Activated CD4-positive, alpha-beta T cell treated with anti-CD3 and anti-CD28 coated beads, Interleukin-2, amount 10 ng/mL, durations not matched to agents 24 days and 14 days (primary cell): ENCODE measurements around the gene SELENOS. TPM values are rescaled to one million over a fixed set of nuclear protein-coding genes. Genes with fewer than 3 reads are reported as not detected.

ENCODE experiments used
- DNase-seq: peaks from one replicate; pipeline ENCODE4 v3.0.0; 2022
- H3K27ac Mint-ChIP-seq: one replicate; pipeline ENCODE4 v1.8.0; 2022; ENCODE audit warnings: mild to moderate bottlenecking, mixed read lengths
- H3K27me3 Mint-ChIP-seq: one replicate; pipeline ENCODE4 v1.8.0; 2022; ENCODE audit warnings: mixed read lengths
- H3K36me3 Mint-ChIP-seq: one replicate; pipeline ENCODE4 v1.8.0; 2022; ENCODE audit warnings: low read depth, mild to moderate bottlenecking, mixed read lengths
- H3K4me1 Mint-ChIP-seq: one replicate; pipeline ENCODE4 v1.8.0; 2021; ENCODE audit warnings: mixed read lengths
- H3K4me3 Mint-ChIP-seq: one replicate; pipeline ENCODE4 v1.8.0; 2022; ENCODE audit warnings: mild to moderate bottlenecking, moderate library complexity, mixed read lengths
- H3K9me3 Mint-ChIP-seq: one replicate; pipeline ENCODE4 v1.8.0; 2021; ENCODE audit warnings: mixed read lengths
- intact Hi-C: fragments of 100-400 bp; cut with micrococcal nuclease; formaldehyde crosslinking; loops from one replicate; pipeline ENCODE4 v1.15.1; 2023
- total RNA-seq: library from RNA; stranded (reverse); gene quantifications from 2 replicates; pipeline ENCODE4 v1.2.3, GENCODE V29; 2022

SELENOS gene, protein sequence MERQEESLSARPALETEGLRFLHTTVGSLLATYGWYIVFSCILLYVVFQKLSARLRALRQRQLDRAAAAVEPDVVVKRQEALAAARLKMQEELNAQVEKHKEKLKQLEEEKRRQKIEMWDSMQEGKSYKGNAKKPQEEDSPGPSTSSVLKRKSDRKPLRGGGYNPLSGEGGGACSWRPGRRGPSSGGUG
- total RNA-seq: 36.5 and 39.3 TPM in 2 replicates

GRCh38 chr15:101277038-101277822 lies at the start of gene SELENOS:
Gene SELENOS, minus strand, starts transcription at chr15:101277485. Its CDS starts 68 bp downstream, at chr15:101277417.
- peak within 1 kb of the TSS; percentile 92 for H3K4me3 Mint-ChIP-seq
- no peaks in the 10 kb centered on the region for H3K9me3 Mint-ChIP-seq
- H3K4me1 Mint-ChIP-seq: peaks cover 24% of the 10 kb centered on the region
- no peaks in the 10 kb centered on the region for H3K27me3 Mint-ChIP-seq
- peak within 1 kb of the TSS; percentile 85 for H3K27ac Mint-ChIP-seq
- DNase-seq: peak; percentile 98
- intact Hi-C loops: loop anchor here (1.0 to 10.0 kb wide), 6 partner anchors 12 to 932 kb away; partner anchors contain the start of genes ADAMTS17, ASB7, LINS1 and SNRPA1
- H3K36me3 Mint-ChIP-seq: peaks cover 57% of the 10 kb centered on the region

GRCh38 chr15:101326462-101327146 lies 49.3 kb upstream of the SELENOS start:
- no peak for DNase-seq
- Mint-ChIP-seq H3K4me3 (no peak overlapping the region), H3K36me3 (no peaks in the 10 kb centered on the region), H3K4me1 (no peaks in the 10 kb centered on the region), H3K27me3 (peaks cover 4% of the 10 kb centered on the region), H3K27ac (no peak overlapping the region), H3K9me3 (no peaks in the 10 kb centered on the region)
- intact Hi-C loops: no loop called here

DNA sequence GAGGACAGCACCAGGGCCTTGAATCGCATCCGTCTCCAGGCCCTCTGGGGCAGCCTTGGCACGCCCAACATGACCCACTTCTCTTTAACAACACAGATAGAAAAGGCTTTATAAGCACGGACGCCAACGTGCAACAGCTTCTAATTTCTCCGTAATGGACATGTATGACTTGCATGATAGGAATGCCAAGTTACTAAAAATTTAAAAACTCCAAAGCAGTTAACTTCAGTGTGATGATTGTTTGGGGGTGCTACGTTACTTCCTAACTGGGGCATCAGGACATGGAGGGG lies 48.7 kb upstream of the SELENOS start:
- DNase-seq: no peak
- peaks cover 3% of the 10 kb centered on the region for H3K4me1 Mint-ChIP-seq
- H3K27ac Mint-ChIP-seq: no peak overlapping the region
- intact Hi-C loops: no loop called here
- no peaks in the 10 kb centered on the region for H3K36me3 Mint-ChIP-seq
- H3K4me3 Mint-ChIP-seq: no peak overlapping the region
- H3K9me3 Mint-ChIP-seq: no peaks in the 10 kb centered on the region
- peaks cover 4% of the 10 kb centered on the region for H3K27me3 Mint-ChIP-seq

- Mint-ChIP-seq H3K27ac (no peak overlapping the region), H3K36me3 (no peaks in the 10 kb centered on the region), H3K4me1 (peaks cover 9% of the 10 kb centered on the region), H3K9me3 (no peaks in the 10 kb centered on the region), H3K4me3 (no peak overlapping the region), H3K27me3 (peaks cover 4% of the 10 kb centered on the region)
- intact Hi-C loops: no loop called here
- no peak for DNase-seq
These were observed 48.2 kb upstream of the SELENOS start for GRCh38 chr15:101325263-101326025.

GRCh38 chr15:101324524-101325177 lies 47.4 kb upstream of the SELENOS start:
- intact Hi-C loops: no loop called here
- no peak for DNase-seq
- Mint-ChIP-seq H3K4me3 (no peak overlapping the region), H3K9me3 (no peaks in the 10 kb centered on the region), H3K4me1 (peaks cover 14% of the 10 kb centered on the region), H3K36me3 (no peaks in the 10 kb centered on the region), H3K27me3 (peaks cover 4% of the 10 kb centered on the region), H3K27ac (no peak overlapping the region)

DNA sequence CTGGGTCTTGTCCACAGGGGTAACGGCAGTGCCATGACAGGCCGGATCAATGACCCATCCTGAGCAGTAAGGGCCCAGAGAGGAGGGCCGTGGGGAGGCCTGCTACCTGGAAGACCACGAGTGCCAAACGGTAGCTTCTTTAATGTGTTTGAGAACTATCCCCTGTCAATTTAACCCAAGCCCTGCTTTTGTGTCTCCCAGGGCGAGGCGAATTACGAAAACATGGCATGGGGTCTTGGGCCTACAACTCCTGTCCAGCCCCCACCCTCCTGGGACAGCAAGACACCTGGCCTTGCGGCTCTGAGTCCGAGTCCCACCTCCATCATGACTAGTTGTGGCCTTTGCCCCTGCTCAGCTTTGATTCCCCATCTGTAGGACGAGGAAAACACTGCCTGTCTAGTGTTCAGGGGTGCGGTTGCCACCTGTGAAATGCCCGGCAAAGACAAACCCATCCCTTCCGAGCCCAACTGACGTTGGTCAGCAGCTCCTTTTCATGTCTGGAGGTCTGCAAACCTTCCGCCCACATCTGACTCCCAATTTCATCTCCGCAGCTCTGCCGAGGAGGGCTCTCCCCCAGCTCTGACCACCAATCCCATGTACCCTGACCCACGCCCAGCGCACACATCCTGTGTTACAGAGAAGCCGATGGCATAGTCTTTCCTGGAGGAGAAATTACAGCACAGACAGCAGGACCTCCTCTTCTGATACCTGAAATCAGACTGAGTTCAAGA lies 46.7 kb upstream of the SELENOS start:
- Mint-ChIP-seq H3K27ac (no peak overlapping the region), H3K4me3 (no peak overlapping the region), H3K9me3 (no peaks in the 10 kb centered on the region), H3K36me3 (no peaks in the 10 kb centered on the region), H3K4me1 (peaks cover 14% of the 10 kb centered on the region), H3K27me3 (peaks cover 4% of the 10 kb centered on the region)
- intact Hi-C loops: no loop called here
- DNase-seq: no peak

GRCh38 chr15:101322854-101323477 lies 45.7 kb upstream of the SELENOS start:
- no peak overlapping the region for H3K4me3 Mint-ChIP-seq
- no peak for DNase-seq
- peaks cover 1% of the 10 kb centered on the region for H3K27me3 Mint-ChIP-seq
- peaks cover 14% of the 10 kb centered on the region for H3K4me1 Mint-ChIP-seq
- intact Hi-C loops: no loop called here
- no peaks in the 10 kb centered on the region for H3K36me3 Mint-ChIP-seq
- H3K27ac Mint-ChIP-seq: no peak overlapping the region
- no peaks in the 10 kb centered on the region for H3K9me3 Mint-ChIP-seq

DNA sequence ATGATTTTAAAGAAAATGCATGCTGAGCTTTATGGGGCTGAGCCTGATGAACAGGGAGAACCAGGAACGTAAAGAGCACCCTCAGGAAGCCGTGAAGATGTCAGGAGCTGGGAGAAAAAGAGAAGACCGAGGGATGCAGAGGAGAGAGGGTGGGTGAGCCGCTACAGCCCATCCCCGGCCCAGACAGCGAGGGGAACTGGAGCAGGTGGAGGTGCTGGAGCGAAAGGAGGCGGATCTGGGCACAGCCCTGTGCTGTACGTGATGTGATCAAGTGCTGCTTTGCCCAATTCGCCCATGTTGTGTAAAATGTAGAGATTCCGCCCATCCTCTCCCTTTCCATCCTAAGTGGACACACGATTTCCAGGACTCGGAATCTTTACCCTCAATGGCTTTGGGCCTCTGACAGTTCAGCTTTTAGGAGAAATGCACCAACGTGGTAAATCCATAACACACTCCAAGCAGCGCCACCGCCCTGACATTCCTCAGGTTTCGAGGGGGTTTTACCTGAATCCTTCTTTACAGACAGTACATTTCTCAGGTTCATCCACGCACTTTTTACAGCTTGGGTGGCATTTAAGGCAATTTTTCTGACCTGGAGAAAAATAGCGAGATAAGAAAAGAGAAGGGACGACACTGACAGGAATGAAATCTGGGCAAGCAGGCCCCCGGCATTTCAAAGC lies 44.9 kb upstream of the SELENOS start:
- H3K4me3 Mint-ChIP-seq: no peak overlapping the region
- DNase-seq: no peak
- no peaks in the 10 kb centered on the region for H3K27me3 Mint-ChIP-seq
- no peaks in the 10 kb centered on the region for H3K9me3 Mint-ChIP-seq
- intact Hi-C loops: no loop called here
- no peak overlapping the region for H3K27ac Mint-ChIP-seq
- peaks cover 14% of the 10 kb centered on the region for H3K4me1 Mint-ChIP-seq
- no peaks in the 10 kb centered on the region for H3K36me3 Mint-ChIP-seq

DNA sequence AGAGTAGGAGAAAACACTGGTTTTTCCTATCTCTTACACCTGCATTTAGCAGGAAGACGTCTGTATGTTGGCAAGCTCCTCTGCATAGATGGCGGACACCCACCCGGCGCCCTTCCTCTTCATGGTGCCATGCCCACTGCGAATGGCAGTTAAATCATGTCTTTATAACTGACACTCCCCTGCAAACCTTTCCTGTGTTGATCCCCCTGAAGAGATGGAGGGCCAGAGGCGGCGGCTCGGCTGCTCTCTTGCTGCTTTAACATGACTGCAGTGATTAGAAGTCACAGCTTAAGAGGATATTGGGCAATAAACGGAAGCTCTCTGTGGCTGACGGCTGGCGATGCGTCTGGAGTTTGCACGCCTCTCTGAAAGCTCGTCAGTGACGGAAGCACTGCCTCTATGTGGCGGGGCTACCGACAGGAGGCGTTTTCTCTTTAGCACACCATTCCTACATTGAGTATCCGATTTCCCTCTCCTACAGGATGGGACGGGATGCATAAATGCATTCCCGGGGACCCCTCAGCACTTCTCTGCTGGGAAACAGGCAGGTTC lies 43.3 kb upstream of the SELENOS start:
- peak overlapping the region; percentile 80 for H3K4me3 Mint-ChIP-seq
- intact Hi-C loops: loop anchor here (2.0 kb wide), 1 partner anchor 26 kb away; the partner anchor contains the start of gene SNRPA1
- H3K36me3 Mint-ChIP-seq: no peaks in the 10 kb centered on the region
- H3K27ac Mint-ChIP-seq: peak overlapping the region; percentile 84
- H3K4me1 Mint-ChIP-seq: peaks cover 14% of the 10 kb centered on the region
- no peaks in the 10 kb centered on the region for H3K9me3 Mint-ChIP-seq
- DNase-seq: peak; percentile 89
- H3K27me3 Mint-ChIP-seq: no peaks in the 10 kb centered on the region

- H3K4me3 Mint-ChIP-seq: no peak overlapping the region
- no peaks in the 10 kb centered on the region for H3K9me3 Mint-ChIP-seq
- no peaks in the 10 kb centered on the region for H3K36me3 Mint-ChIP-seq
- DNase-seq: no peak
- intact Hi-C loops: no loop called here
- H3K27me3 Mint-ChIP-seq: no peaks in the 10 kb centered on the region
- no peak overlapping the region for H3K27ac Mint-ChIP-seq
- peaks cover 14% of the 10 kb centered on the region for H3K4me1 Mint-ChIP-seq
These were observed 41.6 kb upstream of the SELENOS start for GRCh38 chr15:101318839-101319238.

DNA sequence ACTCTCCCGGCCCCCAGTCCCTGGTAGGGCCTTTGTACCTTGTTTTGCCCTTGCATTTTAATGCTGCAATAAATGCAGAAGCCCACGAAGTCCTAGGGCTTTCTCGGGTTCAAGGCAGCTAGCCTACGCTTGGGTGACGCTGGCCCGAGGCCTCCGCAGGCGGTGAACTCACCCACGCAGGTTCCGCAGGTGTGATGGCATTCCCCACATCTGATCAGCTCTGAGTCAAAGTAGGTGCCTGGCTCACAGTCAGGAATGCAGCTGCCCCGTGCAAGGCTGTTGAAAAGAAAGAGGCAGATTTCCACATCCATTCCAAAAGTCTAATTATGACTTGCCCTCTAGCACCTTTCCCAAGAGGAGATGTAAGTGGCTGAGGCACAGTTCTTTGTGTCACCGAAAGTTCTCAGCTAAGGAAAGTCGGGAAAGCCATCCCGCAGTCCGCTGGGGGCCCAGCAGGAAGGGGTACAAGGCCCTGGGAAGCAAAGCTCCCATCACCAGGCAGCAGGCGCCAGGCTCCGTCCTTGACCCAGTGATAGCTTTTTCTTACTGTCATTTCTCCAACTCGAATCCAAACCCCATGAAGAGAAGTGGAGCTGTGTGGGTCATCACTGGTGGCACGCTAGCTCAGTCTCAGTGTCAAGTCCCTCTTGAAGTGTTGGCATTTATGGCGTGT lies 41.0 kb upstream of the SELENOS start:
- intact Hi-C loops: no loop called here
- peaks cover 14% of the 10 kb centered on the region for H3K4me1 Mint-ChIP-seq
- no peak overlapping the region for H3K4me3 Mint-ChIP-seq
- DNase-seq: no peak
- no peaks in the 10 kb centered on the region for H3K9me3 Mint-ChIP-seq
- H3K27ac Mint-ChIP-seq: no peak overlapping the region
- no peaks in the 10 kb centered on the region for H3K36me3 Mint-ChIP-seq
- H3K27me3 Mint-ChIP-seq: no peaks in the 10 kb centered on the region
